UCSD-AML1 (cell line): ENCODE measurements around the gene FOXF2.

Experiments used
- DNase-seq: peaks from one replicate; lab custom pipeline; 2025; ENCODE audit not compliant: unreplicated experiment; lab: John Stamatoyannopoulos, UW

FOXF2 gene

DNA sequence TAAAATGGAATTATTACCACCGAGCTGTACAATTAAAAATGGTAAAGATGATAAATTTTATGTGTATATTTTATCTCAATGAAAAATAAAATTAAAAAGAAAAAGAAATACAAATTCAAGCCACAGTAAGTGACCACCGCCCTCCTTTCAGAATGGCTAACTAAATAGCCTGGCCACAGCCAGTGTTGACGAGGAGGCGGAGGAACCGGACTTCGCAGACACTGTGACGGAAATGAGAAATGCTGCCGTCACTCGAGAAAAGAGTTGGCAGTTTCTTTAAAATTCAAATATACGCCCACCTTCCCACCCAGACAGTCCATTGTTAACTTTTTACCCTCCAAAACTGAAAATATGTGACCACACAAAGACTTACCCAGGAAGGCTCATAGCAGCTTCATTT is 50.0 kb downstream of the FOXF2 start:
- no peak for DNase-seq

DNA sequence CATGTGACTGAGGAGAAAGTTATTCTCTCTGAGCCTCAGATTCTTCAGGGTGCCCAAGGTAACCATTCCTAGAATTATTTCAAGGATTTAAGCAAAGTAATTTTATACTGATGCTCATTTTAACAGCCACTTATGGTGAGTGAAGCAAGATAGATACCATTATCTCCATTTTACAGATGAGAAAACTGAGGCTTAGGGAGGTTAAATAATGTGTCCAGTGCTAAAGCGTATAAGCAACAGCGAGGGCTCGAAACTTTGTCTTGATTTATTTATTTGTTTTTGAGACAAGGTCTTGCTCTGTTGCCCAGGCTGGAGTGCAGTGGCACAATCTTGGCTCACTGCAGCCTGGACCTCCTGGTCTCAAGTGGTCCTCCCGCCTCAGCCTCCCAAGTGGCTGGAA is 53.6 kb downstream of the FOXF2 start:
- DNase-seq: no peak
